ENCODE data around the gene UBC.
"Not testable (repeated sequence)": the region's sequence is repeated elsewhere in the genome, so short reads cannot be mapped to it uniquely, and the experiment has no call there.

Gene UBC

GRCh38 chr12:124915239-124916236, 1.1 kb upstream of the UBC start:
- no peak for DNase-seq (ENCODE audit: low spot score)

GRCh38 chr12:124913474-124914391, 717 bp downstream of the UBC start:
- peak; percentile 71 for DNase-seq (ENCODE audit: low spot score)

GRCh38 chr12:124912529-124913287, 1.7 kb downstream of the UBC start:
- DNase-seq (ENCODE audit: low spot score) = not testable (repeated sequence)

GRCh38 chr12:124911521-124911920, 2.9 kb downstream of the UBC start:
- DNase-seq (ENCODE audit: low spot score) = not testable (repeated sequence)

- DNase-seq (ENCODE audit: low spot score) = no peak
Measured at GRCh38 chr12:124910561-124911478, 3.6 kb downstream of the UBC start.

- DNase-seq (ENCODE audit: low spot score) = no peak
Measured at GRCh38 chr12:124909831-124910560, 4.5 kb downstream of the UBC start.

- peak; percentile 81 for DNase-seq (ENCODE audit: low spot score)
Measured at GRCh38 chr12:124906606-124907261, 7.7 kb downstream of the UBC start.

GRCh38 chr12:124904306-124905098, 9.9 kb downstream of the UBC start:
- no peak for DNase-seq (ENCODE audit: low spot score)

- DNase-seq (ENCODE audit: low spot score) = no peak
Measured at GRCh38 chr12:124902916-124903315, 11.5 kb downstream of the UBC start.

- DNase-seq (ENCODE audit: low spot score) = no peak
Measured at GRCh38 chr12:124901003-124901402, 13.4 kb downstream of the UBC start.

- not testable (repeated sequence) for DNase-seq (ENCODE audit: low spot score)
Measured at GRCh38 chr12:124900345-124900795, 14.1 kb downstream of the UBC start.

- no peak for DNase-seq (ENCODE audit: low spot score)
Measured at GRCh38 chr12:124898923-124899294, 15.5 kb downstream of the UBC start.

- DNase-seq (ENCODE audit: low spot score) = peak; percentile 76
Measured at GRCh38 chr12:124898200-124898922, 16.1 kb downstream of the UBC start.

GRCh38 chr12:124896461-124896860, 18.0 kb downstream of the UBC start:
- DNase-seq (ENCODE audit: low spot score) = no peak

- DNase-seq (ENCODE audit: low spot score) = no peak
Measured at GRCh38 chr12:124893792-124894516, 20.5 kb downstream of the UBC start.

GRCh38 chr12:124888260-124888659, 26.2 kb downstream of the UBC start:
- no peak for DNase-seq (ENCODE audit: low spot score)

- not testable (repeated sequence) for DNase-seq (ENCODE audit: low spot score)
Measured at GRCh38 chr12:124887766-124888165, 26.7 kb downstream of the UBC start.

Data from D341Med (cell line).